CD14-positive monocyte (primary cell): Measurements from ENCODE around the gene HCRTR1. TPM values are rescaled to one million over a fixed set of nuclear protein-coding genes. Genes with fewer than 3 reads are reported as not detected.

ENCODE experiments used
- DNase-seq, 3 donors: peaks; one replicate each; pipeline ENCODE4 v3.0.0-alpha.2; 2011 to 2022
- H2AFZ ChIP-seq: 2 replicates; pipeline ENCODE4 v1.6.0; 2012; ENCODE audit warnings: mild to moderate bottlenecking, low read depth, low read length, inconsistent platforms; ENCODE audit not compliant: insufficient read depth, poor library complexity, severe bottlenecking
- H3K27ac ChIP-seq, 2 donors: 1 replicate in 1 of 2; 2 replicates in 1 of 2; pipeline ENCODE4 v1.5.1; 2012 to 2013; ENCODE audit warnings: low read length in 2 of 2, control low read depth in 1 of 2, inconsistent platforms in 1 of 2, low read depth in 1 of 2, mild to moderate bottlenecking in 1 of 2
- H3K27me3 ChIP-seq, 2 donors: one replicate each; pipeline versions ENCODE4 v1.6.0 to v1.6.1; 2011 to 2013; ENCODE audit warnings: low read length in 2 of 2; ENCODE audit not compliant: control insufficient read depth in 2 of 2, insufficient read depth in 2 of 2
- H3K36me3 ChIP-seq, 2 donors: replicated peaks in 1 of 2; 1 replicate in 1 of 2; 2 replicates in 1 of 2; pipeline versions ENCODE4 v1.5.1 to v1.6.1; 2012 to 2013; ENCODE audit warnings: low read length in 2 of 2, control low read depth in 1 of 2, inconsistent platforms in 1 of 2, mild to moderate bottlenecking in 1 of 2; ENCODE audit not compliant: insufficient read depth in 2 of 2, control insufficient read depth in 1 of 2
- H3K4me1 ChIP-seq, 2 donors: 1 replicate in 1 of 2; 2 replicates in 1 of 2; pipeline versions ENCODE4 v1.5.1 to v1.6.1; 2012 to 2013; ENCODE audit warnings: low read length in 2 of 2, control low read depth in 1 of 2, inconsistent platforms in 1 of 2, mild to moderate bottlenecking in 1 of 2, moderate library complexity in 1 of 2; ENCODE audit not compliant: insufficient read depth in 2 of 2, control insufficient read depth in 1 of 2
- H3K4me2 ChIP-seq: replicated peaks from 2 replicates; pipeline ENCODE3; 2012; ENCODE audit warnings: low read length, moderate library complexity, mild to moderate bottlenecking; ENCODE audit not compliant: poor library complexity, severe bottlenecking; ENCODE audit errors: extremely low read depth
- H3K4me3 ChIP-seq, 3 experiments: fragments of 200-600 bp in 1 of 3; sonication (generic) in 1 of 3; replicated peaks in 1 of 3; 1 replicate in 2 of 3; 2 replicates in 1 of 3; pipeline ENCODE4 v1.5.1; 2011 to 2013; ENCODE audit warnings: low read length in 3 of 3, mild to moderate bottlenecking in 3 of 3, control low read depth in 2 of 3, low read depth in 2 of 3, inconsistent platforms in 1 of 3, moderate library complexity in 1 of 3
- H3K79me2 ChIP-seq: 2 replicates; pipeline ENCODE4 v1.6.0; 2012; ENCODE audit warnings: mild to moderate bottlenecking, control low read depth, inconsistent platforms, low read length, moderate library complexity; ENCODE audit not compliant: insufficient read depth
- H3K9ac ChIP-seq: 2 replicates; pipeline ENCODE4 v1.6.0; 2017; ENCODE audit warnings: low read length, mild to moderate bottlenecking; ENCODE audit not compliant: insufficient read depth, poor library complexity, severe bottlenecking
- H3K9me3 ChIP-seq, 2 donors: replicated peaks in 1 of 2; 1 replicate in 1 of 2; 2 replicates in 1 of 2; pipeline versions ENCODE4 v1.5.1 to v1.6.1; 2012 to 2013; ENCODE audit warnings: low read length in 2 of 2, control low read depth in 1 of 2; ENCODE audit not compliant: control insufficient read depth in 1 of 2, insufficient read depth in 1 of 2
- H4K20me1 ChIP-seq: 2 replicates; pipeline ENCODE4 v1.6.0; 2012; ENCODE audit warnings: mild to moderate bottlenecking, low read length, control low read depth, moderate library complexity; ENCODE audit not compliant: insufficient read depth
- H3K27ac Mint-ChIP-seq, 7 donors: one replicate each; pipeline ENCODE4 v1.8.0; 2020; ENCODE audit warnings: mild to moderate bottlenecking in 7 of 7, mixed read lengths in 7 of 7, moderate library complexity in 6 of 7, inconsistent platforms in 2 of 7
- H3K27me3 Mint-ChIP-seq, 3 donors: one replicate each; pipeline ENCODE4 v1.8.0; 2021 to 2022; ENCODE audit warnings: low read depth in 3 of 3, mild to moderate bottlenecking in 3 of 3, mixed read lengths in 3 of 3, moderate library complexity in 3 of 3, inconsistent platforms in 1 of 3
- H3K36me3 Mint-ChIP-seq, 2 donors: one replicate each; pipeline ENCODE4 v1.8.0; 2020; ENCODE audit warnings: mixed read lengths in 2 of 2, inconsistent platforms in 1 of 2, mild to moderate bottlenecking in 1 of 2
- H3K4me1 Mint-ChIP-seq: one replicate; pipeline ENCODE4 v1.8.0; 2020; ENCODE audit warnings: mild to moderate bottlenecking, mixed read lengths
- H3K4me3 Mint-ChIP-seq, 2 donors: one replicate each; pipeline ENCODE4 v1.8.0; 2020; ENCODE audit warnings: mild to moderate bottlenecking in 2 of 2, mixed read lengths in 2 of 2, moderate library complexity in 1 of 2
- H3K9me3 Mint-ChIP-seq, 7 donors: one replicate each; pipeline ENCODE4 v1.8.0; 2020 to 2022; ENCODE audit warnings: mixed read lengths in 7 of 7, mild to moderate bottlenecking in 6 of 7, moderate library complexity in 6 of 7, inconsistent platforms in 2 of 7
- WGBS: methylation state at CpG from one replicate; pipeline ENCODE4 v1.1.5; 2013; ENCODE audit warnings: missing lambda C conversion rate; ENCODE audit not compliant: insufficient coverage; 5-methylcytosine and 5-hydroxymethylcytosine counted together
- intact Hi-C, 2 donors: fragments of 100-400 bp; cut with micrococcal nuclease; formaldehyde crosslinking; loops; one replicate each; pipeline versions ENCODE4 v1.15.0 to v1.15.1; 2023
- polyA plus RNA-seq, 3 donors: library from polyadenylated mRNA; depleted of rRNA in 1 of 3; unstranded in 2 of 3; stranded (reverse) in 1 of 3; fragments of 300-500 nt in 2 of 3; fragments of >200 nt in 1 of 3; fragmentation: Illumina TruSeq in 2 of 3; gene quantifications; 1 replicate in 2 of 3; 2 replicates in 1 of 3; pipeline ENCODE4 v1.2.3, GENCODE V29; 2012 to 2021
- TF ChIP-seq, protein P1 (sequence below): fragments of 200-600 bp; IDR thresholded peaks from one replicate; pipeline ENCODE4 v1.8.0; 2022; ENCODE audit warnings: antibody characterized with exemption, mild to moderate bottlenecking

HCRTR1 gene
- polyA plus RNA-seq, 3 donors = not detected

- DNase-seq = no peak
- H3K79me2 ChIP-seq = no peaks in the 10 kb centered on the region
- no peaks in the 10 kb centered on the region for H4K20me1 ChIP-seq
- Mint-ChIP-seq H3K27ac (no peak overlapping the region), H3K4me3 (no peak overlapping the region), H3K4me1 (peaks cover 13% of the 10 kb centered on the region), H3K36me3 (no peaks in the 10 kb centered on the region), H3K27me3 (peaks cover 0 to 4% (median 3%) of the 10 kb centered on the region in 3 donors), H3K9me3 (no peaks in the 10 kb centered on the region)
- H3K4me2 ChIP-seq = no peak overlapping the region
- WGBS = 95% methylated on average over 11 of the region's 11 CpGs
- H3K36me3 ChIP-seq = no peaks in the 10 kb centered on the region
- intact Hi-C loops = no loop called here
- H3K9me3 ChIP-seq = no peaks in the 10 kb centered on the region
- H3K27me3 ChIP-seq = no peaks in the 10 kb centered on the region
- TF ChIP-seq, protein P1, sequence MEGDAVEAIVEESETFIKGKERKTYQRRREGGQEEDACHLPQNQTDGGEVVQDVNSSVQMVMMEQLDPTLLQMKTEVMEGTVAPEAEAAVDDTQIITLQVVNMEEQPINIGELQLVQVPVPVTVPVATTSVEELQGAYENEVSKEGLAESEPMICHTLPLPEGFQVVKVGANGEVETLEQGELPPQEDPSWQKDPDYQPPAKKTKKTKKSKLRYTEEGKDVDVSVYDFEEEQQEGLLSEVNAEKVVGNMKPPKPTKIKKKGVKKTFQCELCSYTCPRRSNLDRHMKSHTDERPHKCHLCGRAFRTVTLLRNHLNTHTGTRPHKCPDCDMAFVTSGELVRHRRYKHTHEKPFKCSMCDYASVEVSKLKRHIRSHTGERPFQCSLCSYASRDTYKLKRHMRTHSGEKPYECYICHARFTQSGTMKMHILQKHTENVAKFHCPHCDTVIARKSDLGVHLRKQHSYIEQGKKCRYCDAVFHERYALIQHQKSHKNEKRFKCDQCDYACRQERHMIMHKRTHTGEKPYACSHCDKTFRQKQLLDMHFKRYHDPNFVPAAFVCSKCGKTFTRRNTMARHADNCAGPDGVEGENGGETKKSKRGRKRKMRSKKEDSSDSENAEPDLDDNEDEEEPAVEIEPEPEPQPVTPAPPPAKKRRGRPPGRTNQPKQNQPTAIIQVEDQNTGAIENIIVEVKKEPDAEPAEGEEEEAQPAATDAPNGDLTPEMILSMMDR = no peak
- H2AFZ ChIP-seq = no peak overlapping the region
- H3K9ac ChIP-seq = no peak overlapping the region
- no peak overlapping the region for H3K27ac ChIP-seq
- H3K4me3 ChIP-seq = no peak overlapping the region
- H3K4me1 ChIP-seq = no peaks in the 10 kb centered on the region
These were observed 47.3 kb upstream of the HCRTR1 start for GRCh38 chr1:31570228-31570627.

DNA sequence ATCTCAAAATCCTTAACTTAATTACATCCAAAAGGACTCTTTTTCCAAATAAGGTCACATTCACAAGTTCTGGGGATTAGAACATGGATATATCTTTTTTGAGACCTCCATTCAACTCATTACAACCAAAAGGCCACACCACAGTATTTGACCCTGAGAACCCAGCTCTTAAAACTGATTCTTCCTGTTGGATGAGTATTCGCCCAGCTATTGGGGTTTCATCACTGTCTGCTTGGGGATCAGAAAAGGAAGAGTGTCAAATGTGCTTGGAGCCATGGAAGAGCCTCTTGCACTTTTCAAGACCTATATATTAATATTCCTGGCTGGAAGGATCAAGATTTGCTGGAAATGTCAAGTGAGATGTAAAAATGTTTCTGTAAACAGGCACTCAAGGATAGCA is 46.6 kb upstream of the HCRTR1 start:
- H2AFZ ChIP-seq = no peak overlapping the region
- H3K79me2 ChIP-seq = no peaks in the 10 kb centered on the region
- no CpG with 5 or more reads among the region's 1 CpG for WGBS
- no peaks in the 10 kb centered on the region for H3K9me3 ChIP-seq
- H3K36me3 ChIP-seq = no peaks in the 10 kb centered on the region
- TF ChIP-seq, protein P1 = no peak
- intact Hi-C loops = no loop called here
- H3K9me3 Mint-ChIP-seq = no peaks in the 10 kb centered on the region
- H3K9ac ChIP-seq = no peak overlapping the region
- H3K27me3 Mint-ChIP-seq = peaks cover 3 to 4% (median 4%) of the 10 kb centered on the region in 3 donors
- no peaks in the 10 kb centered on the region for H3K4me1 ChIP-seq
- no peak overlapping the region for H3K4me2 ChIP-seq
- H4K20me1 ChIP-seq = no peaks in the 10 kb centered on the region
- no peak overlapping the region for H3K27ac Mint-ChIP-seq
- DNase-seq = no peak
- peaks cover 13% of the 10 kb centered on the region for H3K4me1 Mint-ChIP-seq
- peak overlapping the region in 1 of 2 donors; percentile 50 for H3K4me3 Mint-ChIP-seq
- H3K27me3 ChIP-seq = peaks cover 0 to under 1% of the 10 kb centered on the region in 2 donors
- H3K4me3 ChIP-seq = no peak overlapping the region
- no peaks in the 10 kb centered on the region for H3K36me3 Mint-ChIP-seq
- H3K27ac ChIP-seq = no peak overlapping the region
